ENCODE data around the gene C1orf53. TPM values are rescaled to one million over a fixed set of nuclear protein-coding genes. Genes with fewer than 3 reads are reported as not detected.

C1orf53 gene
- total and polyA plus RNA-seq, 9 of the 15 experiments (the other 6 are each of a cell fraction or from before 2014, with no cell fraction given) = 0.31 to 3.2 (median 2.3) TPM

- TF ChIP-seq ZNF609 (CRISPR knock-in tag; IDR thresholded peaks at IDR 0.05; ENCODE audit: borderline replicate concordance) (no peak), ZNF583 (CRISPR knock-in tag; IDR thresholded peaks at IDR 0.05) (peak; percentile 62; the same call in 1 of the 2 replicates), SMARCA4 (IDR thresholded peaks at IDR 0.05) (peak; percentile 69), NFE2L1 (tag; IDR thresholded peaks at IDR 0.05; ENCODE audit: borderline replicate concordance, low read depth) (no peak), MED1 (CRISPR knock-in tag; IDR thresholded peaks at IDR 0.05; ENCODE audit: borderline replicate concordance) (no peak), BRCA1 (IDR thresholded peaks at IDR 0.05) (no peak), BRCA1 (CRISPR knock-in tag; IDR thresholded peaks at IDR 0.05) (no peak), CTCF (IDR thresholded peaks at IDR 0.05 in 2 of 3, conservative IDR thresholded peaks at IDR 0.05 in 1 of 3; ENCODE audit: insufficient read depth in 2 of 3, low read depth in 1 of 3, low read length in 3 of 3) (no peak), ETV1 (tag; conservative IDR thresholded peaks at IDR 0.05; ENCODE audit: low read depth) (no peak; the same call in 1 of the 2 replicates), RAD51 (IDR thresholded peaks at IDR 0.05; ENCODE audit: borderline replicate concordance, low read depth) (no peak), ZNF175 (CRISPR knock-in tag; IDR thresholded peaks at IDR 0.05; ENCODE audit: low read depth) (no peak), RCOR1 (IDR thresholded peaks at IDR 0.05; ENCODE audit: borderline replicate concordance in 1 of 2, low read depth in 2 of 2, low read length in 2 of 2) (no peak), ZNF217 (CRISPR knock-in tag; IDR thresholded peaks at IDR 0.05) (peak; percentile 77), TCFL5 (CRISPR knock-in tag; conservative IDR thresholded peaks at IDR 0.05) (no peak), ELF2 (CRISPR knock-in tag; IDR thresholded peaks at IDR 0.05) (peak; percentile 65; the same call in 1 of the 2 replicates), FOS (IDR thresholded peaks at IDR 0.05; ENCODE audit: extremely low read depth, insufficient read length) (no peak)
- TF ChIP-seq, protein P1, sequence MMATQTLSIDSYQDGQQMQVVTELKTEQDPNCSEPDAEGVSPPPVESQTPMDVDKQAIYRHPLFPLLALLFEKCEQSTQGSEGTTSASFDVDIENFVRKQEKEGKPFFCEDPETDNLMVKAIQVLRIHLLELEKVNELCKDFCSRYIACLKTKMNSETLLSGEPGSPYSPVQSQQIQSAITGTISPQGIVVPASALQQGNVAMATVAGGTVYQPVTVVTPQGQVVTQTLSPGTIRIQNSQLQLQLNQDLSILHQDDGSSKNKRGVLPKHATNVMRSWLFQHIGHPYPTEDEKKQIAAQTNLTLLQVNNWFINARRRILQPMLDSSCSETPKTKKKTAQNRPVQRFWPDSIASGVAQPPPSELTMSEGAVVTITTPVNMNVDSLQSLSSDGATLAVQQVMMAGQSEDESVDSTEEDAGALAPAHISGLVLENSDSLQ (IDR thresholded peaks at IDR 0.05) = peak; percentile 72
- TF ChIP-seq, protein P2, sequence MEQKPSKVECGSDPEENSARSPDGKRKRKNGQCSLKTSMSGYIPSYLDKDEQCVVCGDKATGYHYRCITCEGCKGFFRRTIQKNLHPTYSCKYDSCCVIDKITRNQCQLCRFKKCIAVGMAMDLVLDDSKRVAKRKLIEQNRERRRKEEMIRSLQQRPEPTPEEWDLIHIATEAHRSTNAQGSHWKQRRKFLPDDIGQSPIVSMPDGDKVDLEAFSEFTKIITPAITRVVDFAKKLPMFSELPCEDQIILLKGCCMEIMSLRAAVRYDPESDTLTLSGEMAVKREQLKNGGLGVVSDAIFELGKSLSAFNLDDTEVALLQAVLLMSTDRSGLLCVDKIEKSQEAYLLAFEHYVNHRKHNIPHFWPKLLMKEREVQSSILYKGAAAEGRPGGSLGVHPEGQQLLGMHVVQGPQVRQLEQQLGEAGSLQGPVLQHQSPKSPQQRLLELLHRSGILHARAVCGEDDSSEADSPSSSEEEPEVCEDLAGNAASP (IDR thresholded peaks at IDR 0.05) = no peak
Observed at GRCh38 chr1:197902454-197903195, at the start of gene C1orf53 (continued).
